Effector memory CD4-positive, alpha-beta T cell (primary cell): ENCODE data around the gene PRLH.

ENCODE experiments used
- DNase-seq, 3 donors: peaks; one replicate each; pipeline ENCODE4 v3.0.0-alpha.2; 2020
- H3K27ac ChIP-seq: 2 replicates; pipeline ENCODE4 v1.7.0; 2013; ENCODE audit warnings: mild to moderate bottlenecking, low read length, moderate library complexity; ENCODE audit not compliant: insufficient read depth, poor library complexity, severe bottlenecking
- H3K27me3 ChIP-seq: replicated peaks from 2 replicates; pipeline ENCODE4 v1.7.0; 2013; ENCODE audit warnings: mild to moderate bottlenecking, low read length; ENCODE audit not compliant: insufficient read depth, control insufficient read depth, poor library complexity, severe bottlenecking
- H3K36me3 ChIP-seq: 2 replicates; pipeline ENCODE4 v1.7.0; 2013; ENCODE audit warnings: mild to moderate bottlenecking, low read length, moderate library complexity; ENCODE audit not compliant: control insufficient read depth, insufficient read depth
- H3K4me1 ChIP-seq: 2 replicates; pipeline ENCODE4 v1.7.0; 2013; ENCODE audit warnings: low read length, mild to moderate bottlenecking; ENCODE audit not compliant: control insufficient read depth, insufficient read depth, poor library complexity, severe bottlenecking
- H3K4me3 ChIP-seq: 2 replicates; pipeline ENCODE4 v1.7.0; 2013; ENCODE audit warnings: low read length, low read depth, mild to moderate bottlenecking; ENCODE audit not compliant: insufficient read depth, poor library complexity, severe bottlenecking
- H3K9me3 ChIP-seq: 2 replicates; pipeline ENCODE4 v1.7.0; 2013; ENCODE audit warnings: mild to moderate bottlenecking, low read length, moderate library complexity; ENCODE audit not compliant: control insufficient read depth

PRLH gene

DNA sequence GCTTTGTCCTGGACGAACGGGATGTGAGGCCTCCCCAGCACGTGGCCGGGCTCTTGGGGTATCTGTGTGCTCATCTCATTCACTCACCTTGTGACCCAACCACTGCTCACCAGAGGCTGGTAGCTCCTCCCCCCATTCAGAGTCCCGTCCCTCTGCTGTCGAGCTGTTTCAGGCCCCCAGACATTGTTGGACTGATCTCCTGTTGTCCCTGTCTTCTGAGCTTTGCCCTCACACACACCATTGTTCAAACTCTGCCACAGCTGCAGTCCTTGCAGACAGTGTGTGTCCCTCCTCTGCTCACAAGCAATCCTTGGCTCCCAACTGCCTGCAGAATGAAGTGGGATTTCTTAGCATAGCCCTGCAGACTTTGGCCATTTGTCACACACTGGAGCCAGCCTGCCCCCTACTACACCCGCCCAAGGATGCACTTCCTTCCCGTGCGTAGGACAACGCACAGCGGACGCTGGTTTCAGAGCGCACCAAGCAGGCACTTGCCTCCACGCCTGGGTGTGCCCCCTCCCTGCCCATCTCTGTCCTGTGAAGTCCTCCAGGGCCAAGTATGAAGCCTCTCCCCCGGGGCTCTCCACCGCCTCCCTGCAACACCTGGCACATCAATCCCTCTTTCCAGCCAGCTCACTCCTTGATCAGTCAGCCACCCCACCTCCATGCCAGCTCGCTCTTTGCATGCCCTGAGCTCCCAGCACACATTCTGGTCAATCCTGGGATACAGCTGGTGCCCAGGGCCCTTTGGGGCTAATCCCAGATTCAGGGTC, 16.5 kb upstream of the PRLH start:
- H3K36me3 ChIP-seq = no peaks in the 10 kb centered on the region
- no peaks in the 10 kb centered on the region for H3K9me3 ChIP-seq
- no peak overlapping the region for H3K27ac ChIP-seq
- no peaks in the 10 kb centered on the region for H3K4me1 ChIP-seq
- H3K4me3 ChIP-seq = no peak overlapping the region
- H3K27me3 ChIP-seq = no peaks in the 10 kb centered on the region
- DNase-seq = no peak

DNA sequence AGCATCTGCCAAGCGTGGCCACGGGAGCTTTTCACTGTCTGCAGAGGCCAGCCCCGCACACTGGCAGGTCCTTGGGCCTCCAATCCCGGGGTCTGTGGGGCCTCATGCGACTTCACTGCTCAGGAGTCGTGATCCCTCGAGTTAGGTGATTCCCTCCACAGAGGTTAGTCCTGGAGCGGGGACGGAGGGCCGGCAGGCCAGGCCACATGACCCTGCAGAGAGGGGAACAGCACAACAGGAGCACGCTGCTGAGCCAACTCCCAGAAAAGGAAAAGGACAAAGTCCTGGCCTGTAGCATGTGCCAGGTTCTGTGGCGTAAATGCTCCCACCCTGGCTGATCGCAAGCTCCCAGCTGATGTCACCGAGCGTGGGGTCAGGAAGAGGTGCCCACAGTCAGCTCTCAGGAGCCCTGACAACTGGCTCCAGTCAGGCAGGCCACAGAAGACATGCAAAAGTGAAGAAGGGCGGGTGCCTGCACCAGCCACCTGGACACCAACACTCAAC, 15.3 kb upstream of the PRLH start:
- Histone ChIP-seq H3K36me3 (no peaks in the 10 kb centered on the region), H3K4me1 (no peaks in the 10 kb centered on the region), H3K4me3 (no peak overlapping the region), H3K9me3 (no peaks in the 10 kb centered on the region), H3K27me3 (no peaks in the 10 kb centered on the region), H3K27ac (no peak overlapping the region)
- DNase-seq = no peak

DNA sequence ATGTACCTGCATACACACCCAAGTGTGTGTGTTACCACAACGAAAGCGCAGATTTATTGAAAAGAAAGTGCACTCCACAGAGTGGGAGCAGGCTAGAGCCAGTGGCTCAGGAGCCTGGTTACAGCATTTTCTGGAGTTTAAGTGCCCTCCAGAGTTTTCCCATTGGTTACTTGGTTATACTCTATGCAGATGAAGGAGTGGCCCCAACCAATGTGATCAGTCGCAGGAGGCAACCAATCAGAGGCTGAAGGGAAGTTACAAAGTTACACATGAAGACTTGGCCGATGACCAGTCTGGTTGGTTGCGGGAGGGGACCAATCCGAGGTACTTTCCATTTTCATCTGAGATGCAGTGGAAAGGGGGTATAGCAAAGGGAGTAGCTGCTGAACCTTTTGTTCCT, 13.5 kb upstream of the PRLH start:
- no peaks in the 10 kb centered on the region for H3K9me3 ChIP-seq
- no peak overlapping the region for H3K27ac ChIP-seq
- peaks cover 5% of the 10 kb centered on the region for H3K4me1 ChIP-seq
- no peak for DNase-seq
- H3K27me3 ChIP-seq = no peaks in the 10 kb centered on the region
- H3K36me3 ChIP-seq = no peaks in the 10 kb centered on the region
- no peak overlapping the region for H3K4me3 ChIP-seq

DNA sequence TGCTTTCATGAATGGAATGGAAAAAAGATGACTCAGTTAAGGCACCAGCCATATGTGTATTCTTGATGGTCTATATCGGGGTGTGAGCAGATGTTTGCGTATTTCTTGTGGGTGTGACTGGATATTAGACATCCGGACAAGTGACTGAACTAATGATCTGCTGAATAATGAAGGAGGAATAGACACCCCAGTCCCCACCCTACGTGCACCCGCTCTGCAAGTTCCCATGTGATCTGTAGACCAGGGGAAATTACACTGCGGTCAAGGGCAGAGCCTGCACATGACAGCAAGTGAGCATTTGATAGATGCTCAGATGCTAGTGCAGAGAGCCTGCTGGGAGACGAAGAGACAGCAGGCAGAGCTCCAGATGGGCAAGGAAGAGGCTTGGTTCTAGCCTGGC, 12.4 kb upstream of the PRLH start:
- no peaks in the 10 kb centered on the region for H3K36me3 ChIP-seq
- no peaks in the 10 kb centered on the region for H3K9me3 ChIP-seq
- H3K27me3 ChIP-seq = no peaks in the 10 kb centered on the region
- DNase-seq = no peak
- no peak overlapping the region for H3K27ac ChIP-seq
- H3K4me1 ChIP-seq = peaks cover 5% of the 10 kb centered on the region
- H3K4me3 ChIP-seq = no peak overlapping the region

DNA sequence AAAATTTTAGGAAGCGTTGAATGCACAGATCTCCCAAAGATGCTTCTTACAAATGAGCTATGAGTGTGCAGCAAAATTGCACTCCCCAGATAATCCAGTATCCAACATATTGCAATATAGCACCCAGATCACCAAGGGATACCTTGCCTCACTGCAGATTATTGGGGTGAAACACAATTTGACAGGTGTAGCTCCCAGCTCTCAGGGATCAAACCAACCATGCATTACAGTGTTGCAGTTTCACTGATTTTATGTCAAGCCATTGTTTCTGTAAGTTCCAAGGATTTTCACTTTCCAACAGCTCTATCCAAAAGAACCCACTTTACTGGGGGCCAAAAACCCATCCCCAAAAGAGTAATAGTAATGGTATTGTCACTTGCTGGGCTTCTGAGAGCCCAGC, 10.8 kb upstream of the PRLH start:
- Histone ChIP-seq H3K27ac (no peak overlapping the region), H3K9me3 (no peaks in the 10 kb centered on the region), H3K36me3 (no peaks in the 10 kb centered on the region), H3K27me3 (no peaks in the 10 kb centered on the region), H3K4me1 (peaks cover 5% of the 10 kb centered on the region), H3K4me3 (no peak overlapping the region)
- no peak for DNase-seq

DNA sequence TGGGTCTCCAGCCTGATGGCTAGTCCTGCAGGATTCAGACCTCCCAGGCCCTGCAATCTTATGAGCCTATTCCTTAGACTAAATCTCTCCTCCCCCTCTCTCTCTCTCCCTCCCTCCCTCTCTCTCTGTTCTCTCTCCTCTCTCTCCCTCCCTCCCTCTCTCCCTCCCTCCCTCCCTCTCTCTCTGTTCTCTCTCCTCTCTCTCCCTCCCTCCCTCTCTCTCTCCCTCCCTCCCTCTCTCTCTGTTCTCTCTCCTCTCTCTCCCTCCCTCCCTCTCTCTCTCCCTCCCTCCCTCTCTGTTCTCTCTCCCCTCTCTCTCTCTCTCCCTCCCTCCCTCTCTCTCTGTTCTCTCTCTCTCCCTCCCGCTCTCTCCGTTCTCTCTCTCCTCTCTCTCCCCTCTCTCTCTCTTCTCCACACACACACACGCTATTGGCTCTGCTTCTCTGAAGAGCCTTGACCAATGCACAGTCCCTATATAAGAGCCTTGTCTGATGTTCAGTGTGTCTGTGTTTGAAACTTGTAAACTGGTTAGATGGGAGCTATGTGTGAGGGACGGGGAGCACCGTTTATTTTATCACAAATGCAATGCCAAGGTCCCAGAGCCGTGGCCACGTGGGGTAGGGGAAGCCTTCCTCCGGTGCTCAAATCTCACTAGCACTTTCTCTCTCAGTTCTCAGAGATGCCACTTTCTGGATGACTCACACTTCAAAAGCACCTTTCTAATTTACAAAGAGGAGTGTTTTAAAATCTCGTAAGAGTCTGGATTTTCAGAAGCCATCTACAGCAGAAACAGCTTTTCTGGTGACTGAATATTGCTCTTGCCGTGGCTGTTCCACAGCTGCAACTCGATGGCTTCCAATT, 9.4 kb upstream of the PRLH start:
- Histone ChIP-seq H3K4me1 (peaks cover 5% of the 10 kb centered on the region), H3K4me3 (no peak overlapping the region), H3K9me3 (no peaks in the 10 kb centered on the region), H3K36me3 (no peaks in the 10 kb centered on the region), H3K27me3 (no peaks in the 10 kb centered on the region), H3K27ac (no peak overlapping the region)
- no peak for DNase-seq

DNA sequence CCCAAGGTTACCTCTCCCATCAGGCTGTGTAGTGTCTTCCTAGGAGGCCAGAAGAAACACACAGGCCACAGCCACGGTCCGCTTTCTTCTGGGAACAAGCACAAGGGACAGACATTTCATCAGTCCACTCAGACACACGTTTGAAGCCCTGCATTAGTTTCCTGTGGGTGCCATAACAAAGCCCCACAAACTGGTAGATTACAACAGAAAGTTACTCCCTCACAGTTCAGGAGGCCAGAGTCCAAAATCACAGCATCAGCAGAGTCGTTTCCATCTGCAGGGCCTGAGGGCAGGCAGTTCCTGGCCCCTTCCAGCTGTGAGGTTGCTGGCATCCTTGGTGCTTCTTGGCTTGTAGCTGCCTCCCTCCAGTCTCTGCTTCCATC, 8.8 kb upstream of the PRLH start:
- Histone ChIP-seq H3K9me3 (no peaks in the 10 kb centered on the region), H3K36me3 (no peaks in the 10 kb centered on the region), H3K4me3 (no peak overlapping the region), H3K27ac (no peak overlapping the region), H3K27me3 (no peaks in the 10 kb centered on the region), H3K4me1 (peaks cover 5% of the 10 kb centered on the region)
- DNase-seq = no peak

DNA sequence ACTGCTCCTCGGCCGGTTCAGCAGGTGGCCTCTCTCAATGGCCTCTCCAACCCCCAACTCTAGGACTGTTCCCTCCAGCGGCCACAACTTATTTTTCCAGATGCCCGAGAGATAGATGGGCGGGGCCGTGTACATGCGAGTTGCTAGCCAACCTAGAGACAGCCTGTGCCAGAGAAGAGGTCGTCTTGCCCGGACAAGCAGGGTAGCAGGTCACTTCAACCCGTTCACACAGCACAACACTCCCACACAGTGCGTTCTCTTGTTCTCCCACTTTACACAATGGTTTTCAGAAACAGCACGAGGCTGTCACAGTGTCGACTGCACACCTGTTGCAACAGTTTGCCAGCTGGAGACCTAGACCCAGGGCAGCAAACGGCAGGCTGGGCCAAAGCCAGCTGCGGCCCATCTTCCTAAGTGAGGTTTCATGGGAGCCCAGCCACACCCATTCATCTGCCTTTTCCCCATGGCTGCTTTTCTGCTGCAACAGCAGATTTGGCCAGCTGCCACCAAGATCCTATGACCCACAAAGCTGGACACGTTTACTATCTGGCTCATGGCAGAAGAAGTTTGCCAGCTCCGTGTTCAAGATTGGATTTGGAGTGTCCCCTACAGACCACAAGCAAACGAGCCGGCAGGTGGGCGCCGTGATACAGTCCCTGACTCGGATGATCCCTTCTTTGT, 7.3 kb upstream of the PRLH start:
- Histone ChIP-seq H3K4me3 (no peak overlapping the region), H3K4me1 (peaks cover 5% of the 10 kb centered on the region), H3K9me3 (no peaks in the 10 kb centered on the region), H3K27ac (no peak overlapping the region), H3K36me3 (no peaks in the 10 kb centered on the region), H3K27me3 (no peaks in the 10 kb centered on the region)
- no peak for DNase-seq

DNA sequence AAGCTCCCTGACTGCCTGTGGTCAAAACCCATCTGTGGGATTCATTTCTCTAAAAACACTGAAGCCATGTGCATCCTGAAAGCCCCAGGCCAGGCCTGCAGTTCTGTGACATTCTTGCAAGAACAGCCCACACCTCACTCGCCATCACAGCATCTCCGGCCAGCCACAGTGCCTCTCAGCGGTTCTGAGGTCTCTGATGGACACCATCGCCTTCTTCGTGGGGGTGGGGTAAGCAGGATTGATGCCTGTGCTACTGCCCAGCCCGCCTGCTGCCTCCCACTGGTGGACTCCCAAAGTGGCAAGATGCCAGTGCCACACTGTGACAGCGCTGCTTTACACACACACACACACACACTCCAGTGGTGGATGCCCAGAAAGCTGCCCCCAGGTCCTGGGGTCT, 5.2 kb upstream of the PRLH start:
- peaks cover 5% of the 10 kb centered on the region for H3K4me1 ChIP-seq
- H3K4me3 ChIP-seq = no peak overlapping the region
- H3K9me3 ChIP-seq = no peaks in the 10 kb centered on the region
- H3K27ac ChIP-seq = no peak overlapping the region
- H3K36me3 ChIP-seq = no peaks in the 10 kb centered on the region
- no peak for DNase-seq
- no peaks in the 10 kb centered on the region for H3K27me3 ChIP-seq

DNA sequence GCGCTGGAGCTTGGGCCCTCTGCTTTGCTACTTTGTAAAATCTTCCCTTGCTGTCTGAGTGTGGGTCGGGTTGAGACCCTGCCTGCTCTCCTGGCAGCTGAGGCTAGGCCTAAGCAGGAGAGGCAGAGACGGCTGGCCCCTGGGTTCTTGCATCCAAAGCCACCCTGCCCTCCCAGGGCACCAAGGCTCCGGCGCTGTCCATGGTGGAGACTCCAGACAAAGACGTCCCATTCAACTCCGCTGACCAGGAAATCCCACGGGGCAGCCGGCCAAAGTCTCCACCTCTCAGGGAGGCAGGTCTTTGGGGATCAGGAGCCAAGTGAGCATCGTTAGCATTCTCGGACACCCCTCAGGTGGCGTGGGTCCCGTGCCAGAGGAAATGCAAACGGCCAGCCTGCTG, 2.6 kb upstream of the PRLH start:
- H3K9me3 ChIP-seq = no peaks in the 10 kb centered on the region

More for the DNA sequence above, 2.6 kb upstream of the PRLH start:
- Histone ChIP-seq H3K4me3 (no peak overlapping the region), H3K36me3 (no peaks in the 10 kb centered on the region), H3K4me1 (no peaks in the 10 kb centered on the region), H3K27me3 (no peaks in the 10 kb centered on the region), H3K27ac (no peak overlapping the region)
- DNase-seq = no peak
